22Rv1 (cell line): ENCODE data around the gene C1QTNF12.

Experiments used
- H3K27ac ChIP-seq: fragments of 450-650 bp; 2 replicates; pipeline ENCODE4 v1.5.1; 2017
- ZFX ChIP-seq: fragments of 450-650 bp; IDR thresholded peaks from 2 replicates; pipeline ENCODE4 v1.6.1; 2017; ENCODE audit warnings: antibody characterized with exemption, borderline replicate concordance
- TF ChIP-seq, protein P1 (sequence below): fragments of 450-650 bp; IDR thresholded peaks from 2 replicates; pipeline ENCODE4 v1.5.1; 2017; ENCODE audit warnings: mild to moderate bottlenecking

Gene C1QTNF12

DNA sequence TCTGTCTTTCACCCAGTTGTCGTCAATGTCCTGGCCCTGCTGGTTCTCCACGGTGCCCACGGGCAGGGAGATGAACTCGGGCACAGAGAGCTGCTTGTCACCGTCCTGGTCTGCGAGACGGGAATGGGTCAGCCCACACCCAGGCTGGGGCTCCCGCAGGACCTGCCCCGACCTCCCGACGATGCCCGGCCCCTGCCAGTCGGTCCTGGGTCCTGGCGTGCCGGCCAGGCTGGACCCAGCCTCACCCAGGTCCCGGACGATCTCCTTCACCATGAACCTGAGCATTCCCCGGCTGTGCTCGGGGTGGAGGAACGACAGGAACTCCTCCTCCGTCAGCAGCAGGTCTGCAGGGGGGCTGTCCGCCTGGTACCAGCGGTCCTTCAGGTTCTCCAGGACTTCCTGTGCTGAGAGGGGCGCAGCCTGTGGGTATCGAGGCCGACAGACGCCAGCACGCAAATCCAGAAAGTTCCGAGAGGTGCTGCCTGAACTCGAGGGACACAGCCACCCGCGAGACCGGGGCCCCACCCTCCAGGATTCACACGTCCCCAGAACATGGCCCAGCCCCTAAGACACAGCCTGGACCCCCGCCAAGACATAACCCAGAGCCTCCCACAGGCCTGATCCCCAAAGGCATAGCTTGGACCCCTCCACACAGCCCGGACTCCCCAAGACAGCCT, 27.9 kb downstream of the C1QTNF12 start:
- no peak for TF ChIP-seq ZFX
- TF ChIP-seq, protein P1, sequence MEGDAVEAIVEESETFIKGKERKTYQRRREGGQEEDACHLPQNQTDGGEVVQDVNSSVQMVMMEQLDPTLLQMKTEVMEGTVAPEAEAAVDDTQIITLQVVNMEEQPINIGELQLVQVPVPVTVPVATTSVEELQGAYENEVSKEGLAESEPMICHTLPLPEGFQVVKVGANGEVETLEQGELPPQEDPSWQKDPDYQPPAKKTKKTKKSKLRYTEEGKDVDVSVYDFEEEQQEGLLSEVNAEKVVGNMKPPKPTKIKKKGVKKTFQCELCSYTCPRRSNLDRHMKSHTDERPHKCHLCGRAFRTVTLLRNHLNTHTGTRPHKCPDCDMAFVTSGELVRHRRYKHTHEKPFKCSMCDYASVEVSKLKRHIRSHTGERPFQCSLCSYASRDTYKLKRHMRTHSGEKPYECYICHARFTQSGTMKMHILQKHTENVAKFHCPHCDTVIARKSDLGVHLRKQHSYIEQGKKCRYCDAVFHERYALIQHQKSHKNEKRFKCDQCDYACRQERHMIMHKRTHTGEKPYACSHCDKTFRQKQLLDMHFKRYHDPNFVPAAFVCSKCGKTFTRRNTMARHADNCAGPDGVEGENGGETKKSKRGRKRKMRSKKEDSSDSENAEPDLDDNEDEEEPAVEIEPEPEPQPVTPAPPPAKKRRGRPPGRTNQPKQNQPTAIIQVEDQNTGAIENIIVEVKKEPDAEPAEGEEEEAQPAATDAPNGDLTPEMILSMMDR, result no peak
- no peak overlapping the region for H3K27ac ChIP-seq

DNA sequence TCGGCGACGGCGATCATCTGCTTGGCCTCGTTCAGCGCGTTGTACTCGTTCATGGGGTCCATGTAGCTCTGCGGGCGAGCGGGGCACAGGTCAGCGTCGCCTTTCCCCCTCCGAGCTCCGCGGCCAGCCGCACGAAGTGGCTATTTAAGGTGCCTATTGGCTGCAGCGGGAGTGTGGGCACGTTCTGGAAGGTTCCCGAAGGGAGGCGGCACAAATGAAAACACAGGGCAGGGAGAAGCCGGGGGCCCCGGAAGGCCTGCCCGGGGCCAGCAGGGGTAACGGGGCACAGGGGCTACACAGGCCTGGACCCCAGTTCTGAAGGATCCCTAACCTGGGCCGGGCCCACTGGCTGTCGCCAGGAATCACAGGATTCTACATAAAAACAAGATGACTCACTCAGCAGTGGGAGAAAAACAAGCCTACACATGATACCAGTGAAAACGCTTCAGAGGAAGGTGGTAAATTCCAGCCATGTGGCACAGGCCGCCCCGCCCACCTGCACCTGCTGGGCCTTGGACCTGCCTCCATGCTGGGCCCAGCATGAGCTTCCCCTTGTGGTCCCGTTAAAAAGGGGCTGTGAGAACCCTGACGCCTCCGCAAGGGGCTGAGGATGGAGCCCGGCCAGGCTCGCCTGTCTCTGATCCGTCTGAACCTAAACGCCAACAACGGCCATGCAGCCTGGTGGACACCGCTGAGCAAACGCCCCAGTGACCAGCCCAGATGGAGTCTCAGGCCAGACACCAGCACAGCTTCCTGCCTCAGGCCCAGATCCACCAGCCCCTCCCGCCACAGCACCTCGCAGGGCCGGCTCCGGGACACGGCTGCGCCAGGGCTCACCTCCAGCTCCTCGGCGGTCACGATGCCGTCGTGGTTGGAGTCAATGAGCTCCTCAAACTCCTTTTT, 28.6 kb downstream of the C1QTNF12 start:
- no peak for TF ChIP-seq ZFX
- TF ChIP-seq, protein P1, result no peak
- H3K27ac ChIP-seq, result no peak overlapping the region

DNA sequence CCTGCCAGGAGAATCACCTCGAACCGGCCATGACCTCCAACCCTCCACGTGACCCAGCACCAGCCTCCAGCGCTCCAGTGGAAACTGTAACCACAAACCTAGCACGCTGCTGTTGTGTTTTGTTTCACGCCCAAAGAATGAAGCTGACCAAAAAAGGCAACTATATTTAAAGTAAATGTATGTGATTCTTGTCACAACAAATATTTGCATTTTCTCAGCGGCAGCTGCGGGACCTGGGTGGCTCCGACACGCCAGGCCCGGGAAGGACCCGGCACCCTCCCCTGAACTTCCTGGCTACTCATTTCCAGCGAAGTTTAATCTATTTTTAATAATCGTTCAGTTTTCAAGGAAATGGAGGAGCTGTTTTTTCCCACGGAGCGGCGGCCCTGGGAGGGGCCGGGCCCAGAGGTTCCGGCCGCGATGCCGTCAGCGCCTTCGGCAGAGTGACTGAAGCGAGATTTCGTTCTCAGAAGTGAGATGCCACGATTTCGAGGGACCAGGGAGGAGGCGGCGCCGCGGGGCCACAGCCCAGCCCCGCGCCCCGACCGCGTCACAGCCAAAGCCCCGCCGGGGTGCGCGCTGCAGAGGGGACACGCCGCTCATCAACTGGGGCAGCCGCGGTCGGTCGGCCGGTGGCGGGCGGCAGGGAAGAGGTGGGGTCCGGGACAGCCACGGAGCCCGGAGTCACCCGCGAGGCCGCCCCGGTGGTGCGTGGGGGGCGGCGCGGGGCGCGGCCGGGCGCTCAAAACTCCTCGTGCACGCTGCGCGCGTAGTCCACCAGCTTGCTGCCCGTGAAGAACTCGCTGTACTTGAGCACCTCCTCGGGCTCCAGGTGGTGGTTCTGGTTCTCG, 29.5 kb downstream of the C1QTNF12 start:
- H3K27ac ChIP-seq, result no peak overlapping the region
- TF ChIP-seq ZFX, result no peak
- TF ChIP-seq, protein P1, result no peak

- no peak overlapping the region for H3K27ac ChIP-seq
- TF ChIP-seq ZFX, result no peak
- TF ChIP-seq, protein P1, result no peak
Observed at GRCh38 chr1:1215881-1216605, 30.5 kb downstream of the C1QTNF12 start.

DNA sequence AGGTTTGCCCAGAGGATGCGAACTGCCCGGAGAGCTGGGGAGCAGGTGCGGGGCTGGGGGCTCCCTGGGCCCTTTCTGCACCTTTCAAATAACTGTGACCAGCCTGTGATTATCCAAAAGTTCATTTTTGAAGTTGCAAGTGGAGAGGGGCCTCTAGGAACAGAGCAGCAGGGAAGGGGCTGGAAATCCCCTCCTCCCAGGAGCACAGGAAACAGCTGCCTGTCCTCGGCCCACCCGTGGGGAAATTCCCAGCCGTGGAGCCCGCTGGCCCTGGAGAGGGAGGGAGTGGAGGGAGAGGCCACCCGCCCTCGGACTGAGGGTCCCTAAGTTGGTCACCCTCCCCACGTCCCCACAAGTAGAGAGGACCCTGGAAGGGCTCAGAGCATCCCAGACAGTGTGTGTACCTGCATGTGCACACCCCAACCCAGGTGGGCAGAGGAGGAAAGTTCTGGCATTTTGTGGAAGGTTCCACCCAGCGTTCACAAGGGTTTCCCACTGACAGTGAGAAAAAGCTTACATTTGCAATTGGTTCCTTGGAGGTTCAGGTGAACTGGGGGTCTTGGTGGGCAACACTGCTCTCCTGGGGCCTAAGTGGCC, 31.3 kb downstream of the C1QTNF12 start:
- no peak for TF ChIP-seq ZFX
- TF ChIP-seq, protein P1, result no peak

GRCh38 chr1:1213345-1214265, 32.9 kb downstream of the C1QTNF12 start, which contains the start of gene TNFRSF4:
Gene TNFRSF4 (minus strand): TSS chr1:1214153. CDS start chr1:1214127, 26 bp downstream.
- TF ChIP-seq, protein P1, result no peak
- TF ChIP-seq ZFX, result no peak
- H3K27ac ChIP-seq, result no peak within 1 kb of the TSS

More for the DNA sequence above, 31.3 kb downstream of the C1QTNF12 start:
- H3K27ac ChIP-seq, result no peak overlapping the region
